Measurements from ENCODE around the gene TSPEAR.

TSPEAR gene

DNA sequence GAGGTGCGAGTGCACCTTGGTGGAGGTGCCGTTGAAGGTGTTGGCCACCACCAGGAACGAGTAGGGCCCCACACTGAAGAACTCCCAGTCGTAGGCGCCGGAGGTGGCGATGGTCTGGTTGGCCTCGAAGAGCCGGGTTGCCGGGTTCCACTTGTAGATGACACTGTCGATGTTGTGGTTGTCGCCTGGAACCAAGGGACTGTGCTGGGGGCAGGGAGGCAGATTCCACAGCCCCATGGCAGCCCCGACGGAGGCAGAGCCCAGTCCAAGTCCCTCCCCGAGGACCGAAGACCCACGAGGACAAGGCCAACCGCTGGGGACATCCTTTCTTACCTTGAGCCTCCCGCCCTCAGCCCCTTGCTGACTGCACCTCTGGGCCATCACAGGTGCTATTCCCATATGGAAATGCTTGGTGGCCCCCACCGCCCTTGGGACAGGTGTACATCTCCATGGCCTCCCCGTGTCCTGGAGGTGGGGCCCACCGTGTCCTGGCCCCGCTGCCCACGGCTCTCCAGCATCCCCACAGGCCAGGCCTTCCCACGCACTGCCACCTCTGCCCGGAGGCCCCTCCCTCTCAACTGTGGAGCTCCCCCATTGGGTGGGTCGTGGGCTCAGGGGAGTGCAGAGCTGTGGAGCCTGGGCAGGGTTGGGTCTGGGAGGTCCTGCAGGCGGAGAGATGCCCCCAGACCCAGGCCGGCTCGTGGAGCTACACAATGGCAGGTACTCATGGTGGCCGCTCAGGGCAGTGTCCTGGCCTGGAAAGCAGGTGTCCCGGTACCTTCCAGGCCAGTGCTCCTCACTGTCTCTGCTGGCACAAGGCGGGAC lies 189.2 kb downstream of the TSPEAR start:
- POLR2A ChIA-PET (ENCODE audit: low non-redundant PET) = no interaction called here
- no peak overlapping the region for H3K27ac ChIP-seq
- no peak for DNase-seq (ENCODE audit: low spot score)
- TF ChIP-seq, protein P1, sequence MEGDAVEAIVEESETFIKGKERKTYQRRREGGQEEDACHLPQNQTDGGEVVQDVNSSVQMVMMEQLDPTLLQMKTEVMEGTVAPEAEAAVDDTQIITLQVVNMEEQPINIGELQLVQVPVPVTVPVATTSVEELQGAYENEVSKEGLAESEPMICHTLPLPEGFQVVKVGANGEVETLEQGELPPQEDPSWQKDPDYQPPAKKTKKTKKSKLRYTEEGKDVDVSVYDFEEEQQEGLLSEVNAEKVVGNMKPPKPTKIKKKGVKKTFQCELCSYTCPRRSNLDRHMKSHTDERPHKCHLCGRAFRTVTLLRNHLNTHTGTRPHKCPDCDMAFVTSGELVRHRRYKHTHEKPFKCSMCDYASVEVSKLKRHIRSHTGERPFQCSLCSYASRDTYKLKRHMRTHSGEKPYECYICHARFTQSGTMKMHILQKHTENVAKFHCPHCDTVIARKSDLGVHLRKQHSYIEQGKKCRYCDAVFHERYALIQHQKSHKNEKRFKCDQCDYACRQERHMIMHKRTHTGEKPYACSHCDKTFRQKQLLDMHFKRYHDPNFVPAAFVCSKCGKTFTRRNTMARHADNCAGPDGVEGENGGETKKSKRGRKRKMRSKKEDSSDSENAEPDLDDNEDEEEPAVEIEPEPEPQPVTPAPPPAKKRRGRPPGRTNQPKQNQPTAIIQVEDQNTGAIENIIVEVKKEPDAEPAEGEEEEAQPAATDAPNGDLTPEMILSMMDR (conservative IDR thresholded peaks at IDR 0.05; ENCODE audit: low read depth) = no peak
- CTCF ChIA-PET = no interaction called here

DNA sequence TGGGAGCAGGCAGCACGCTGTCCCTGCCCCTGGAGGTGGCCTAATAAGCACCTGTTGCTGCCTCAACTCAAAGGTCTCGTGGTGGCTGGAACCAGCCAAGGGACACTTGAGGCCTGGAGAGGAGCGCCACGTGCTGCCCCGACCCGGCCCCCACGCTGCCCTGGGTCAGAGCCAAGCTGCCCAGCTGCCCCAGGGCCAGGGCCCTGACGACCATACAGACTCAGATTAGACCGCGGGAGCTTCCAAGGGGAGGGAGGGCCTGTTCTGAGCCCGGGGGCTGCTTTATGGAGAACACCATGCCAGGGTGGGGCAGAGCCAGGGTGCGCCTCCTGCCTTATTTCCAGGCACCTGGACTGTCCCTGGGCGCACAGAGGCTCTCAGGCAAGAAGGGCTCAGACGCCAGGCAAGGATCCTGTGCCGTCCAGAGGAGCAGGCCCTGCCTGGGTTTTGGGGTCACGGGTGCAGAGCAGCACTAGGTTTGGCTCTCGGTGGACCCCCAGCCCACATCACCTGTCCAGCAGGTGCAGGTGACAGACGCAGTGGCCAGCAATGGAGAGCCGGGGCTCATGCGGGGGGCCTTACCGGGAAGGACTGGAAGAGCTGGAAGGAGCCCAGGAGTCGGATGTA lies 190.0 kb downstream of the TSPEAR start:
- no peak for DNase-seq (ENCODE audit: low spot score)
- ChIA-PET CTCF (no interaction called here), POLR2A (ENCODE audit: low non-redundant PET) (no interaction called here)
- TF ChIP-seq, protein P1 (conservative IDR thresholded peaks at IDR 0.05; ENCODE audit: low read depth) = no peak
- H3K27ac ChIP-seq = no peak overlapping the region

DNA sequence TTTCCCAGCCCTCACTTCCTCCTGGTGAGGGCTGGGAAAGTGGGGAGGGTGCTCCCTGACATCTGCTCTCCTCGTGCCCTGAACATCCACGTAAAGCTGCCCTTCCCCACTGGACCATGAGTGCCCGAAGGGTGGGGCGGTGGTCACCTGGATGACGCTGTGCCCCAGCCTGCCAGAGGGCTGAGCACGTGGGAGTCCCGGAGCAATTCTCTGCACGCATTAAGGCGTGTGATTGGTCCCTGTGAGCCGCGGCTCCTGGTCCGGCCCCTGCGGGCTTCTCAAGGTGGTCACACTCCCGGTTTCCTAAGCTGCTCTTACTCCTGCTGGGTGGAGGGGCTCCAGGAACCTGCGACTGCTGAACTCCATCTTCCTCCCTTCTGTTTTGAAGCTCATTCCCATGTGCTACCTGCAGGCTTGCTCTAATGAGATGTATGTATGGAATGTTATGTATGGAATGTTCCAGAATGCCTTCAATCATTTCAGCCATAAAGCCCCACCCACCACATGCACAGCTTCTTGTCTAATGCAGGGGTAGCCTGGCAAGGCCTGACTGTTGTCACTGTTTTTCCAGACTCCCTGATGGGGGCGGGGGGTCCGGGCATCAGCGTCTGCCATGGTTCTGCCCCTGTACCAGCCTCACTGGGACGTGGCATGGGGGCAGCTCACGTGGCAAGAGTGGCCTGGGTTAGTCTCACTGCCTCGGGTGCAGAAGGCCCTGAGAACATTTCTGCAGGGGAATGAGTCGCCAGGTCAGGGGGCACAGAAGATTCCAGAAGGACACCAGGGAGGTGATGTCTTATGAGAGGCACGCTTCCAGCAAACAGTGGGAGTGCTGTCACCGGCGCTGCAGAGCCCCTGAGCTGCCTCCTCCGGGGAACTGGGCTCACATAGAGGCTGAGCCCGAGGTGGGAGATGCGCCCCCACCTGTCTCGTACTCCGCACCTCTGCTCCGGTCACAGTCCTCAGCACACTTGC lies 190.8 kb downstream of the TSPEAR start:
- DNase-seq (ENCODE audit: low spot score) = no peak
- CTCF ChIA-PET = interaction anchor here (0.5 kb wide), 1 partner anchor 110 kb away, joined by 5 read pairs; no protein-coding TSS in a partner anchor
- H3K27ac ChIP-seq = no peak overlapping the region
- POLR2A ChIA-PET (ENCODE audit: low non-redundant PET) = no interaction called here
- TF ChIP-seq, protein P1 (conservative IDR thresholded peaks at IDR 0.05; ENCODE audit: low read depth) = no peak

DNA sequence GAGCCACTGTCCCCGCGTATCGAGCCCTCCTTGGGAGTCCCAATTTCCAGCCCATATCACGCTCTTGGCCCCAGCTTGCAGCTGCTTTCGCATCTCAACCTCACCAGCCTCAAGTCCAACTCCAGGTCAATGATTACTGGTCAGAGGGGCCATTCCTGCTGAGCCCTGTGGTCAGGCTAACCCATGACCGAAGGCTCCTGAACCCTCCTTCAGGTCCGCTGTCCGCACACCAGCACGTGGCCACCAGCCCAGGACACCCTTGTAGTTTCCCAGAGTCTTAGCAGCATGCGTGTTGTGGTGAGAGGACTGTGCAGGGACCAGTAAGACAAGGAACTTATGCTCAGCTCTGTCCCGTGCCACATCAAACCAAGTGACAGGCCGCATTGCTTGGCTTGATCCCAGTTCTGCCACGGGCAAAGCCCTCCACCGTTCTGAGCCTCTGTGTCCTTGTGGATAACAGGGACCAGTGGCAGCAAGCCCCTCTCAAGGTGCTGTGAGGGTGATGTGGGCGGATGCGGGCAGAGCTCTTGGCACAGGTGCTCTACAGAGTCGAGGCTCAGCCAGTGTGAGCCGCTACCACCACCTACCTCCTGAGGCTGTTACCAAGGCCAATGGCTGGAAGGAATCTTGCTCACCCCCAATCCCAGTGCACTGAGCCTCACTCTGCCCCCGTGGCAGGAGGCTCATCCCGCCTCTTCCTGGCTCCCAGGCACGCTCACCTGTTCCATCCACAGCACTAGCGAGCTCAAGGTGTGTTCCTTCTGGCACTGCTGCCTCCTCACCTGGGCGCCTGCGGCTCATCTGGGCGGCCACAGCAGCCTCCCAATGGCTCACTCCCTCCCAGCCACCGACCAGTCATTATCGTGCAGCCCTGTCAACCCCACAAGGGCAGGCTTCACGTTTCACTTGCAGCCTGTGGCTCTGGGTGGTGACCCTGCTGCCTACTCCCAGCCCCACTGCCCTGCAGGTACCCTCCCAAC lies 191.7 kb downstream of the TSPEAR start:
- POLR2A ChIA-PET (ENCODE audit: low non-redundant PET) = no interaction called here
- H3K27ac ChIP-seq = no peak overlapping the region
- DNase-seq (ENCODE audit: low spot score) = no peak
- TF ChIP-seq, protein P1 (conservative IDR thresholded peaks at IDR 0.05; ENCODE audit: low read depth) = no peak
- CTCF ChIA-PET = no interaction called here

GRCh38 chr21:44518686-44519085 lies 192.7 kb downstream of the TSPEAR start:
- DNase-seq (ENCODE audit: low spot score) = no peak
- H3K27ac ChIP-seq = no peak overlapping the region
- TF ChIP-seq, protein P1 (conservative IDR thresholded peaks at IDR 0.05; ENCODE audit: low read depth) = no peak
- ChIA-PET CTCF (no interaction called here), POLR2A (ENCODE audit: low non-redundant PET) (no interaction called here)
